Parathyroid adenoma (tissue), 2 donors: Measurements from ENCODE around the gene TTC28.
"Not testable (repeated sequence)": the region's sequence is repeated elsewhere in the genome, so short reads cannot be mapped to it uniquely, and the experiment has no call there.

Experiments
- H2AFZ ChIP-seq: fragments of 300-600 bp; sonication (generic); one replicate; pipeline ENCODE4 v1.7.0; 2017; ENCODE audit warnings: antibody characterized with exemption, mild to moderate bottlenecking
- H3K27ac ChIP-seq: fragments of 300-600 bp; sonication (generic); one replicate; pipeline ENCODE4 v1.7.0; 2017
- H3K27me3 ChIP-seq: fragments of 300-600 bp; sonication (generic); one replicate; pipeline ENCODE4 v1.7.0; 2017; ENCODE audit warnings: low read length; ENCODE audit not compliant: control insufficient read depth, insufficient read depth
- H3K36me3 ChIP-seq: fragments of 300-600 bp; sonication (generic); one replicate; pipeline ENCODE4 v1.7.0; 2017; ENCODE audit warnings: low read length; ENCODE audit not compliant: control insufficient read depth, insufficient read depth
- H3K4me1 ChIP-seq: fragments of 300-600 bp; sonication (generic); one replicate; pipeline ENCODE4 v1.7.0; 2017; ENCODE audit warnings: control low read depth
- H3K4me2 ChIP-seq: fragments of 300-600 bp; sonication (generic); one replicate; pipeline ENCODE4 v1.7.0; 2017; ENCODE audit warnings: low read length
- H3K4me3 ChIP-seq: fragments of 300-600 bp; sonication (generic); one replicate; pipeline ENCODE4 v1.7.0; 2017; ENCODE audit warnings: low read depth, low read length
- H3K79me2 ChIP-seq: fragments of 300-600 bp; sonication (generic); one replicate; pipeline ENCODE4 v1.7.0; 2017; ENCODE audit warnings: control low read depth
- H3K9ac ChIP-seq: fragments of 300-600 bp; sonication (generic); one replicate; pipeline ENCODE4 v1.7.0; 2017; ENCODE audit warnings: mild to moderate bottlenecking
- H3K9me3 ChIP-seq: fragments of 300-600 bp; sonication (generic); one replicate; pipeline ENCODE4 v1.7.0; 2017; ENCODE audit warnings: low read length; ENCODE audit not compliant: control insufficient read depth
- TF ChIP-seq, protein P1 (sequence below): fragments of 300-600 bp; sonication (generic); IDR thresholded peaks from one replicate; pipeline ENCODE4 v1.7.0; 2017; ENCODE audit warnings: antibody characterized with exemption, mild to moderate bottlenecking
- donor health status: primary hyperparathyroidism.

Gene TTC28

DNA sequence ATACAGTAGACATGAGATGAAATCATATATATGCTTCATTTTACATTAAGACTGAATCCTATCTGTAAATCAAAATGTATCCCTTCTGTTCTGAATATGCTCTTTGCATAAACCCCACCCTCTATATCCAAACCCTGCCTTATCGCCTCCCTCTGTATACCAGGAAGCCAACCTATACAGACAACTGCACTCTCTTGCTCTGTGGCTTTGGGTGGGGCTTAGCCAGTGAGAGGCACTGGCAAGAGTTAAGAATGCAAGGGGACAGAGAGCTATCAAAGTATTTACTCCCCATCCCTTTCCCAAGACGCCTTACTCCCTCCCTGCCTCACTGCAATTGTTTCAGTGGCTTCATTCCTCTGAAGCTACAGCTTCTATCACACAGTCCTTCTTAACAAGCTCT lies 309.8 kb downstream of the TTC28 start:
- H2AFZ ChIP-seq = no peak overlapping the region
- no peaks in the 10 kb centered on the region for H3K4me1 ChIP-seq
- H3K9me3 ChIP-seq = no peaks in the 10 kb centered on the region
- H3K4me2 ChIP-seq = no peak overlapping the region
- no peak overlapping the region for H3K4me3 ChIP-seq
- H3K9ac ChIP-seq = no peak overlapping the region
- TF ChIP-seq, protein P1, sequence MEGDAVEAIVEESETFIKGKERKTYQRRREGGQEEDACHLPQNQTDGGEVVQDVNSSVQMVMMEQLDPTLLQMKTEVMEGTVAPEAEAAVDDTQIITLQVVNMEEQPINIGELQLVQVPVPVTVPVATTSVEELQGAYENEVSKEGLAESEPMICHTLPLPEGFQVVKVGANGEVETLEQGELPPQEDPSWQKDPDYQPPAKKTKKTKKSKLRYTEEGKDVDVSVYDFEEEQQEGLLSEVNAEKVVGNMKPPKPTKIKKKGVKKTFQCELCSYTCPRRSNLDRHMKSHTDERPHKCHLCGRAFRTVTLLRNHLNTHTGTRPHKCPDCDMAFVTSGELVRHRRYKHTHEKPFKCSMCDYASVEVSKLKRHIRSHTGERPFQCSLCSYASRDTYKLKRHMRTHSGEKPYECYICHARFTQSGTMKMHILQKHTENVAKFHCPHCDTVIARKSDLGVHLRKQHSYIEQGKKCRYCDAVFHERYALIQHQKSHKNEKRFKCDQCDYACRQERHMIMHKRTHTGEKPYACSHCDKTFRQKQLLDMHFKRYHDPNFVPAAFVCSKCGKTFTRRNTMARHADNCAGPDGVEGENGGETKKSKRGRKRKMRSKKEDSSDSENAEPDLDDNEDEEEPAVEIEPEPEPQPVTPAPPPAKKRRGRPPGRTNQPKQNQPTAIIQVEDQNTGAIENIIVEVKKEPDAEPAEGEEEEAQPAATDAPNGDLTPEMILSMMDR = no peak
- no peaks in the 10 kb centered on the region for H3K27me3 ChIP-seq
- H3K79me2 ChIP-seq = peaks cover 3% of the 10 kb centered on the region
- H3K36me3 ChIP-seq = no peaks in the 10 kb centered on the region
- H3K27ac ChIP-seq = no peak overlapping the region

DNA sequence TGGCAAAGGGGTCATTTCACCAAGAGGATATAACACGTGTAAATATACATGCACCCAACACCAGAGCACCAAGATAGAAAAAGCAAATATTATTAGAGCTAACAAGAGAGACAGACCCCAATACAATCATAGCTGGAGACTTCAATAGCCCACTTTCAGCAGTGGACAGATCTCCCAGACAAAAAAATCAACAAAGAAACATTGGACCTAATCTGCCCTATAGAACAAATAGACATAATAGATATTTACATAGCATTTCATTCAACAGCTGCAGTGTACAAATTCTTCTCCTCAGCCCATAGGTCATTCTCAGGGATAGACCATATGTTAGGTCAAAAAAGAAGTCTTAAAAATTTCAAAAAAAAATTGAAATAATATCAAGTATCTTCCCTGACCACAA lies 312.8 kb downstream of the TTC28 start:
- no peak overlapping the region for H3K9ac ChIP-seq
- H3K4me3 ChIP-seq = no peak overlapping the region
- no peaks in the 10 kb centered on the region for H3K4me1 ChIP-seq
- no peaks in the 10 kb centered on the region for H3K36me3 ChIP-seq
- H3K79me2 ChIP-seq = peaks cover 3% of the 10 kb centered on the region
- no peak overlapping the region for H3K4me2 ChIP-seq
- TF ChIP-seq, protein P1 = no peak
- no peak overlapping the region for H2AFZ ChIP-seq
- H3K27me3 ChIP-seq = no peaks in the 10 kb centered on the region
- H3K27ac ChIP-seq = no peak overlapping the region
- no peaks in the 10 kb centered on the region for H3K9me3 ChIP-seq

DNA sequence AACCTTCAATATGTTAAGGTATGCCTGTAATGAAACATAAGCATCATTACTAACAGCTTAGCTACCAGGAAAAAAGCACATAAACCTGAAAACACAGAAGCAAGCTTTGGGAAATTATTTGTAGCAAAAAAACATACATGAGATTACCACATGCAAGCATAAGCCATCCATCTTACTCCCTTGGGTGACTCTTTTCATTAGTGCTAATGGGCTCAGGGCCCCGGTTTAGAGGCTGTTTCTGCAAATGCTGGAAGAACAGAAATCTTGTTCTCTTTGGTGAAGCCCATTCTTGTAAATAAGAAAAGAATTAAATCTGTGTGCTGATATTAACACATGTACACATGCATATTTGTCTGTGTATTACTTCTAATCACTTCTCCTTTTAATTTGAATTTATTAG lies 314.3 kb downstream of the TTC28 start:
- Histone ChIP-seq H3K27ac (no peak overlapping the region), H3K79me2 (peaks cover 3% of the 10 kb centered on the region), H3K9me3 (no peaks in the 10 kb centered on the region), H3K4me1 (no peaks in the 10 kb centered on the region), H3K36me3 (no peaks in the 10 kb centered on the region), H3K4me2 (no peak overlapping the region), H3K27me3 (no peaks in the 10 kb centered on the region), H3K9ac (no peak overlapping the region), H2AFZ (no peak overlapping the region), H3K4me3 (no peak overlapping the region)
- TF ChIP-seq, protein P1 = no peak

DNA sequence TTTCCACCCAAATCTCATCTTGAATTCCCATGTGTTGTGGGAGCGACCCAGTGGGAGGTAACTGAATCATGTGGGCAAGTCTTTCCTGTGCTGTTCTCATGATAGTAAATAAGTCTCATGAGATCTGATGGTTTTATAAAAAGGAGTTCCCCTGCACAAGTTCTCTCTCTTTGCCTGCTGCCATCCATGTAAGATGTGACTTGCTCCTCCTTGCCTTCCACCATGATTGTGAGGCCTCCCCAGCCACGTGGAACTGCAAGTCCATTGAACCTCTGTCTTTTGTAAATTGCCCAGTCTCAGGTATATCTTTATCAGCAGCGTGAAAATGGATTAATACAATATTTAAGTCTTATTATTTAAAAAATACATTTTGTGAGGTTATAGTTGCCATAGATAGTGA lies 315.5 kb downstream of the TTC28 start:
- H3K4me2 ChIP-seq, H3K27me3 ChIP-seq, H3K9me3 ChIP-seq, H3K4me3 ChIP-seq, H3K27ac ChIP-seq, H3K4me1 ChIP-seq, H3K36me3 ChIP-seq, H2AFZ ChIP-seq, H3K79me2 ChIP-seq, H3K9ac ChIP-seq: not testable (repeated sequence)

DNA sequence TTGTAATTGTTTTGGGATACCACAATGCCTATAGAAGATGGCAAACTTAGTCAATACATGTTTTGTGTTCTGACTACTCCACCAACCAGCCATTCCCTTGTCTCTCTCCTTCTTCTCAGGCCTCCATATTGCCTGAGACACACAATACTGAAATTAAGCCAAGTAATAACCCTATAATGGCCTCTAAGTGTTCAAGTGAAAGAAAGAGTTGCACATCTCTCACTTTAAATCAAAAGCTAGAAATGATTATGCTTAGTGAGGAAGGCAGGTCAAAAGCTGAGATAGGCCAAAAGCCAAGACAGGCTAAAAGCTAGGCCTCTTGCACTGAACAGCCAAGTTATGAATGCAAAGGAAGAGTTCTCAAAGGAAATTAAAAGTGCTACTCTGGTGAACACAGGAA lies 318.7 kb downstream of the TTC28 start:
- no peaks in the 10 kb centered on the region for H3K79me2 ChIP-seq
- H3K9me3 ChIP-seq = no peaks in the 10 kb centered on the region
- TF ChIP-seq, protein P1 = no peak
- H3K27me3 ChIP-seq = no peaks in the 10 kb centered on the region
- H3K36me3 ChIP-seq = no peaks in the 10 kb centered on the region
- H2AFZ ChIP-seq = no peak overlapping the region
- no peak overlapping the region for H3K27ac ChIP-seq
- H3K4me3 ChIP-seq = no peak overlapping the region
- no peak overlapping the region for H3K9ac ChIP-seq
- H3K4me1 ChIP-seq = no peaks in the 10 kb centered on the region
- no peak overlapping the region for H3K4me2 ChIP-seq
